Neural cell (in vitro differentiated cells): ENCODE results near the gene RABGGTA. TPM values are rescaled to one million over a fixed set of nuclear protein-coding genes. Genes with fewer than 3 reads are reported as not detected.
A peak's percentile ranks its signal among the peaks of the same experiment; 100 is the strongest.

ENCODE experiments used
- H2AFZ ChIP-seq: fragments of 200-600, 300-800 bp; sonication (generic), shearing (Covaris generic); 2 replicates; pipeline ENCODE4 v1.6.0; 2014; ENCODE audit warnings: low read depth, mild to moderate bottlenecking, antibody characterized with exemption, low read length, moderate library complexity
- H3F3A ChIP-seq: fragments of 200-600 bp; shearing (Covaris generic); 2 replicates; pipeline ENCODE4 v1.6.1; 2016; ENCODE audit warnings: mild to moderate bottlenecking, moderate library complexity, mixed read lengths, antibody characterized with exemption, low read length; ENCODE audit not compliant: insufficient read depth, poor library complexity, severe bottlenecking
- H3K27ac ChIP-seq: fragments of 200-600, 300-800 bp; sonication (generic), shearing (Covaris generic); 2 replicates; pipeline ENCODE4 v1.5.1; 2014; ENCODE audit warnings: mild to moderate bottlenecking, low read length, moderate library complexity
- H3K27me3 ChIP-seq: fragments of 300-800, 200-600 bp; sonication (generic), shearing (Covaris generic); 2 replicates; pipeline ENCODE4 v1.6.0; 2014; ENCODE audit warnings: mild to moderate bottlenecking, low read depth, low read length, moderate library complexity; ENCODE audit not compliant: insufficient read depth
- H3K36me3 ChIP-seq: fragments of 300-800, 200-600 bp; sonication (generic), shearing (Covaris generic); 2 replicates; pipeline ENCODE4 v1.5.1; 2014; ENCODE audit warnings: mild to moderate bottlenecking, antibody characterized with exemption, low read length, moderate library complexity; ENCODE audit not compliant: insufficient read depth
- H3K4me2 ChIP-seq: fragments of 300-800, 200-600 bp; sonication (generic), shearing (Covaris generic); 2 replicates; pipeline ENCODE4 v1.6.0; 2014; ENCODE audit warnings: mild to moderate bottlenecking, low read length
- H3K4me3 ChIP-seq: fragments of 300-800, 200-600 bp; sonication (generic), shearing (Covaris generic); 2 replicates; pipeline ENCODE4 v1.5.1; 2014; ENCODE audit warnings: mild to moderate bottlenecking, low read length, moderate library complexity
- H3K79me2 ChIP-seq: fragments of 200-600 bp; shearing (Covaris generic); replicated peaks from 2 replicates; pipeline ENCODE4 v1.6.0; 2014; ENCODE audit warnings: mild to moderate bottlenecking, low read length, moderate library complexity; ENCODE audit not compliant: insufficient read depth
- H3K9ac ChIP-seq: fragments of 300-800, 200-600 bp; sonication (generic), shearing (Covaris generic); 2 replicates; pipeline ENCODE4 v1.6.1; 2016; ENCODE audit warnings: mild to moderate bottlenecking, low read length, mixed read lengths
- H3K9me2 ChIP-seq: fragments of 200-600 bp; shearing (Covaris generic); 2 replicates; pipeline ENCODE4 v1.6.1; 2016; ENCODE audit warnings: mild to moderate bottlenecking, low read length, mixed read lengths; ENCODE audit not compliant: insufficient read depth
- H3K9me3 ChIP-seq: fragments of 200-600, 300-800 bp; sonication (generic), shearing (Covaris generic); 2 replicates; pipeline ENCODE4 v1.6.1; 2016; ENCODE audit warnings: mild to moderate bottlenecking, mixed run types, low read length, moderate library complexity, mixed read lengths
- H4K20me1 ChIP-seq: fragments of 200-600 bp; shearing (Covaris generic); 2 replicates; pipeline ENCODE4 v1.6.1; 2016; ENCODE audit warnings: mild to moderate bottlenecking, mixed run types; ENCODE audit not compliant: insufficient read depth
- EP300 ChIP-seq: fragments of 450-650 bp; conservative IDR thresholded peaks from 2 replicates; pipeline ENCODE4 v1.6.1; 2014; ENCODE audit warnings: antibody characterized with exemption, mild to moderate bottlenecking, moderate library complexity; ENCODE audit not compliant: poor library complexity, severe bottlenecking
- EZH2 ChIP-seq: fragments of 200-600, 300-800 bp; shearing (Covaris generic), sonication (generic); IDR thresholded peaks from 2 replicates; pipeline ENCODE4 v1.6.1; 2014; ENCODE audit warnings: antibody characterized with exemption, low read length, borderline replicate concordance, mild to moderate bottlenecking; ENCODE audit not compliant: insufficient read depth, poor library complexity, severe bottlenecking
- MXI1 ChIP-seq: fragments of 450-650 bp; conservative IDR thresholded peaks from 2 replicates; pipeline ENCODE4 v1.6.1; 2014; ENCODE audit warnings: antibody characterized with exemption, mild to moderate bottlenecking; ENCODE audit not compliant: poor library complexity, severe bottlenecking
- POLR2AphosphoS5 ChIP-seq: IDR thresholded peaks from 2 replicates; pipeline ENCODE4 v1.6.1; 2012
- RAD21 ChIP-seq: fragments of 450-650 bp; conservative IDR thresholded peaks from 2 replicates; pipeline ENCODE4 v1.6.1; 2014; ENCODE audit warnings: antibody characterized with exemption, mild to moderate bottlenecking, moderate library complexity
- SMC3 ChIP-seq: fragments of 450-650 bp; conservative IDR thresholded peaks from 2 replicates; pipeline ENCODE4 v1.6.1; 2014; ENCODE audit warnings: antibody characterized with exemption, mild to moderate bottlenecking, moderate library complexity; ENCODE audit not compliant: poor library complexity
- TAF1 ChIP-seq: IDR thresholded peaks from 2 replicates; pipeline ENCODE4 v1.6.1; 2012; ENCODE audit warnings: low read depth
- polyA minus RNA-seq: library from RNA; depleted of rRNA, polyadenylated mRNA; stranded (reverse); fragments of >200 nt; gene quantifications from 2 replicates; pipeline ENCODE4 v1.2.3, GENCODE V29; 2014
- polyA plus RNA-seq: library from polyadenylated mRNA; depleted of rRNA; stranded (reverse); fragments of >200 nt; gene quantifications from 2 replicates; pipeline ENCODE4 v1.2.3, GENCODE V29; 2014
- TF ChIP-seq, protein P1 (sequence below): IDR thresholded peaks from 2 replicates; pipeline ENCODE4 v1.6.1; 2012; ENCODE audit warnings: borderline replicate concordance
- TF ChIP-seq, protein P2 (sequence below): fragments of 450-650 bp; IDR thresholded peaks from 2 replicates; pipeline ENCODE4 v1.5.1; 2014; ENCODE audit warnings: antibody characterized with exemption, mild to moderate bottlenecking, moderate library complexity; ENCODE audit not compliant: poor library complexity, severe bottlenecking

RABGGTA gene, protein sequence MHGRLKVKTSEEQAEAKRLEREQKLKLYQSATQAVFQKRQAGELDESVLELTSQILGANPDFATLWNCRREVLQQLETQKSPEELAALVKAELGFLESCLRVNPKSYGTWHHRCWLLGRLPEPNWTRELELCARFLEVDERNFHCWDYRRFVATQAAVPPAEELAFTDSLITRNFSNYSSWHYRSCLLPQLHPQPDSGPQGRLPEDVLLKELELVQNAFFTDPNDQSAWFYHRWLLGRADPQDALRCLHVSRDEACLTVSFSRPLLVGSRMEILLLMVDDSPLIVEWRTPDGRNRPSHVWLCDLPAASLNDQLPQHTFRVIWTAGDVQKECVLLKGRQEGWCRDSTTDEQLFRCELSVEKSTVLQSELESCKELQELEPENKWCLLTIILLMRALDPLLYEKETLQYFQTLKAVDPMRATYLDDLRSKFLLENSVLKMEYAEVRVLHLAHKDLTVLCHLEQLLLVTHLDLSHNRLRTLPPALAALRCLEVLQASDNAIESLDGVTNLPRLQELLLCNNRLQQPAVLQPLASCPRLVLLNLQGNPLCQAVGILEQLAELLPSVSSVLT
- polyA plus RNA-seq (28.8 and 33.2 TPM in 2 replicates), polyA minus RNA-seq (32.2 and 33.6 TPM in 2 replicates)

DNA sequence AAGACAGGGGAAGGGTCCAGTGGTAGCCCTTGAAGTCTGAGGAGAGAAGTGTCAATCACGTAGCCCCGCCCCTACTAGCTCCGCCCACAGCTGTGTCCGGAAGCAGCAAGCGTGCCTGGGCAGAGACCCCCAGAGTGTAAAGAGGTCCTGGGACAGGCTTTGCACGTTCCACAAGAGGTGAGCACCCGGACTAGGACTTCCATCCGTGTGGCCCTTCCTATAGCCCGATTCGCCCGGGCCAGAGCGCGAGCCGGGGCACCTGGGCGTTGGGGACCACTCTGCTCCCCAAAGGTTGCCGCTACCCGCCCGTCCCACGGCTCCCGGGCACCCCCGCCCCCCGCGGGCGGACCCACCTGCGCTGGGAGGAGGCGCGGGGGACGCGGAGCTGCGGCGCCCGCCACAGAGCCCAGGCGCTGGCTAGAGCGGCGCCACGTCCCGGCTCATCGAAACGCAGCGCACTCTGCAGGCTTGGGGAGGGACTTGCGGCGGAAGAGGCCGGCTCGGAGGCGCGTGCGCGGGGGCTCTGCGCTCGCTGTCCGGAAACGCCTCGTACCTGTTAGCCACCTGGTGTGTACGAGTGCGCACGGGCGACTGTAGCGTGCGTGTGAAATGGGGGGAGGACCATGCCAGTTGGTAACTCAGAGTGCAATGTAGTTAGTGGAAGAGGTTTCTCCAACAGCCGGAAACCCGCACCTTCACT, at the start of gene RABGGTA:
RABGGTA (minus strand) TSS at position 464 of the 700 bp plus-strand sequence. CDS start 482 bp downstream, outside the sequence.
- Histone ChIP-seq H3F3A (no peaks in the 10 kb centered on the region), H3K4me3 (peak within 1 kb of the TSS; percentile 88), H3K9ac (peak within 1 kb of the TSS; percentile 86), H3K9me2 (no peaks in the 10 kb centered on the region), H2AFZ (peak within 1 kb of the TSS; percentile 88), H4K20me1 (no peaks in the 10 kb centered on the region), H3K4me2 (peak within 1 kb of the TSS; percentile 55), H3K27me3 (no peaks in the 10 kb centered on the region), H3K27ac (peak within 1 kb of the TSS; percentile 83), H3K36me3 (no peaks in the 10 kb centered on the region), H3K9me3 (no peaks in the 10 kb centered on the region), H3K79me2 (no peaks in the 10 kb centered on the region)
- TF ChIP-seq SMC3 (no peak), RAD21 (peak; percentile 43), POLR2AphosphoS5 (peak; percentile 46), EP300 (peak; percentile 54), MXI1 (peak; percentile 86), TAF1 (no peak), EZH2 (no peak)
- TF ChIP-seq, protein P1, sequence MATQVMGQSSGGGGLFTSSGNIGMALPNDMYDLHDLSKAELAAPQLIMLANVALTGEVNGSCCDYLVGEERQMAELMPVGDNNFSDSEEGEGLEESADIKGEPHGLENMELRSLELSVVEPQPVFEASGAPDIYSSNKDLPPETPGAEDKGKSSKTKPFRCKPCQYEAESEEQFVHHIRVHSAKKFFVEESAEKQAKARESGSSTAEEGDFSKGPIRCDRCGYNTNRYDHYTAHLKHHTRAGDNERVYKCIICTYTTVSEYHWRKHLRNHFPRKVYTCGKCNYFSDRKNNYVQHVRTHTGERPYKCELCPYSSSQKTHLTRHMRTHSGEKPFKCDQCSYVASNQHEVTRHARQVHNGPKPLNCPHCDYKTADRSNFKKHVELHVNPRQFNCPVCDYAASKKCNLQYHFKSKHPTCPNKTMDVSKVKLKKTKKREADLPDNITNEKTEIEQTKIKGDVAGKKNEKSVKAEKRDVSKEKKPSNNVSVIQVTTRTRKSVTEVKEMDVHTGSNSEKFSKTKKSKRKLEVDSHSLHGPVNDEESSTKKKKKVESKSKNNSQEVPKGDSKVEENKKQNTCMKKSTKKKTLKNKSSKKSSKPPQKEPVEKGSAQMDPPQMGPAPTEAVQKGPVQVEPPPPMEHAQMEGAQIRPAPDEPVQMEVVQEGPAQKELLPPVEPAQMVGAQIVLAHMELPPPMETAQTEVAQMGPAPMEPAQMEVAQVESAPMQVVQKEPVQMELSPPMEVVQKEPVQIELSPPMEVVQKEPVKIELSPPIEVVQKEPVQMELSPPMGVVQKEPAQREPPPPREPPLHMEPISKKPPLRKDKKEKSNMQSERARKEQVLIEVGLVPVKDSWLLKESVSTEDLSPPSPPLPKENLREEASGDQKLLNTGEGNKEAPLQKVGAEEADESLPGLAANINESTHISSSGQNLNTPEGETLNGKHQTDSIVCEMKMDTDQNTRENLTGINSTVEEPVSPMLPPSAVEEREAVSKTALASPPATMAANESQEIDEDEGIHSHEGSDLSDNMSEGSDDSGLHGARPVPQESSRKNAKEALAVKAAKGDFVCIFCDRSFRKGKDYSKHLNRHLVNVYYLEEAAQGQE, result no peak
- TF ChIP-seq, protein P2, sequence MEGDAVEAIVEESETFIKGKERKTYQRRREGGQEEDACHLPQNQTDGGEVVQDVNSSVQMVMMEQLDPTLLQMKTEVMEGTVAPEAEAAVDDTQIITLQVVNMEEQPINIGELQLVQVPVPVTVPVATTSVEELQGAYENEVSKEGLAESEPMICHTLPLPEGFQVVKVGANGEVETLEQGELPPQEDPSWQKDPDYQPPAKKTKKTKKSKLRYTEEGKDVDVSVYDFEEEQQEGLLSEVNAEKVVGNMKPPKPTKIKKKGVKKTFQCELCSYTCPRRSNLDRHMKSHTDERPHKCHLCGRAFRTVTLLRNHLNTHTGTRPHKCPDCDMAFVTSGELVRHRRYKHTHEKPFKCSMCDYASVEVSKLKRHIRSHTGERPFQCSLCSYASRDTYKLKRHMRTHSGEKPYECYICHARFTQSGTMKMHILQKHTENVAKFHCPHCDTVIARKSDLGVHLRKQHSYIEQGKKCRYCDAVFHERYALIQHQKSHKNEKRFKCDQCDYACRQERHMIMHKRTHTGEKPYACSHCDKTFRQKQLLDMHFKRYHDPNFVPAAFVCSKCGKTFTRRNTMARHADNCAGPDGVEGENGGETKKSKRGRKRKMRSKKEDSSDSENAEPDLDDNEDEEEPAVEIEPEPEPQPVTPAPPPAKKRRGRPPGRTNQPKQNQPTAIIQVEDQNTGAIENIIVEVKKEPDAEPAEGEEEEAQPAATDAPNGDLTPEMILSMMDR, result peak; percentile 98
